IMR-90 (cell line): ENCODE data around the gene KCNQ5. TPM values are rescaled to one million over a fixed set of nuclear protein-coding genes. Genes with fewer than 3 reads are reported as not detected.

Source experiments
- ATAC-seq: fragments of 200-7000 bp; cut with Tn5 transposase; 2 replicates; pipeline ENCODE4 v1.9.1; 2020; ENCODE audit warnings: low read depth, mild to moderate bottlenecking, moderate library complexity
- BruUV-seq: library from RNA; stranded (reverse); fragments of 400-500 nt; replicated peaks from 2 replicates; lab custom pipeline; 2021; lab: Mats Ljungman, UMichigan
- CTCF ChIA-PET: fragments of 300-600 bp; formaldehyde crosslinking; extraction: SDS; loops from one replicate; lab custom pipeline; 2021; ENCODE audit warnings: antibody characterized with exemption; lab: Yijun Ruan, JAX
- POLR2A ChIA-PET: fragments of 300-600 bp; sonication (Branson Sonifier 250); formaldehyde crosslinking; loops from one replicate; lab custom pipeline; 2022; ENCODE audit warnings: antibody characterized with exemption; ENCODE audit not compliant: unreplicated experiment; lab: Charles Lee
- DNase-seq: peaks from one replicate; pipeline ENCODE4 v3.0.0; 2013
- H2AFZ ChIP-seq: replicated peaks from 2 replicates; pipeline ENCODE3; 2013; ENCODE audit warnings: low read length, mild to moderate bottlenecking; ENCODE audit not compliant: poor library complexity
- H2AK5ac ChIP-seq: 2 replicates; pipeline ENCODE4 v1.6.1; 2013; ENCODE audit warnings: low read depth, low read length, inconsistent platforms
- H2AK9ac ChIP-seq: replicated peaks from 2 replicates; pipeline ENCODE3; 2013; ENCODE audit warnings: mild to moderate bottlenecking, low read depth, low read length, moderate library complexity; ENCODE audit not compliant: poor library complexity
- H2BK120ac ChIP-seq: 2 replicates; pipeline ENCODE4 v1.6.1; 2013; ENCODE audit warnings: low read depth, low read length, inconsistent platforms
- H2BK15ac ChIP-seq: 3 replicates; pipeline ENCODE4 v1.6.1; 2013; ENCODE audit warnings: low read depth, low read length, inconsistent platforms
- H2BK20ac ChIP-seq: 2 replicates; pipeline ENCODE4 v1.6.1; 2013; ENCODE audit warnings: low read depth, mild to moderate bottlenecking, inconsistent platforms, low read length, moderate library complexity
- H2BK5ac ChIP-seq: 2 replicates; pipeline ENCODE4 v1.6.1; 2013; ENCODE audit warnings: mild to moderate bottlenecking, low read depth, low read length, inconsistent platforms; ENCODE audit not compliant: poor library complexity, severe bottlenecking
- H3K14ac ChIP-seq: replicated peaks from 2 replicates; pipeline ENCODE4 v1.6.1; 2013; ENCODE audit warnings: low read depth, low read length, inconsistent platforms
- H3K18ac ChIP-seq: 2 replicates; pipeline ENCODE4 v1.6.1; 2013; ENCODE audit warnings: low read depth, low read length, control low read depth
- H3K23ac ChIP-seq: 2 replicates; pipeline ENCODE4 v1.6.1; 2013; ENCODE audit warnings: low read depth, low read length, inconsistent platforms
- H3K27ac ChIP-seq: 2 replicates; pipeline ENCODE4 v1.5.1; 2013; ENCODE audit warnings: mild to moderate bottlenecking, control low read depth, low read length; ENCODE audit not compliant: insufficient read depth
- H3K27me3 ChIP-seq: 2 replicates; pipeline ENCODE4 v1.6.1; 2013; ENCODE audit warnings: low read length; ENCODE audit not compliant: control insufficient read depth, insufficient read depth
- H3K36me3 ChIP-seq: 2 replicates; pipeline ENCODE4 v1.6.1; 2013; ENCODE audit warnings: low read length, mixed read lengths; ENCODE audit not compliant: control insufficient read depth, insufficient read depth
- H3K4ac ChIP-seq: 2 replicates; pipeline ENCODE4 v1.6.1; 2013; ENCODE audit warnings: low read depth, low read length, inconsistent platforms
- H3K4me1 ChIP-seq: 2 replicates; pipeline ENCODE4 v1.6.1; 2013; ENCODE audit warnings: low read length, mixed read lengths; ENCODE audit not compliant: control insufficient read depth, insufficient read depth
- H3K4me2 ChIP-seq: 2 replicates; pipeline ENCODE4 v1.6.1; 2013; ENCODE audit warnings: low read depth, mild to moderate bottlenecking, control low read depth, low read length, moderate library complexity
- H3K4me3 ChIP-seq: 2 replicates; pipeline ENCODE4 v1.5.1; 2013; ENCODE audit warnings: low read depth, mild to moderate bottlenecking, control low read depth, low read length, moderate library complexity; ENCODE audit not compliant: insufficient read depth
- H3K56ac ChIP-seq: 2 replicates; pipeline ENCODE4 v1.6.1; 2013; ENCODE audit warnings: low read length, inconsistent platforms; ENCODE audit not compliant: insufficient read depth; ENCODE audit errors: extremely low read depth
- H3K79me1 ChIP-seq, 2 experiments: 2 replicates each; pipeline ENCODE4 v1.6.1; 2013; ENCODE audit warnings: low read length in 2 of 2, inconsistent platforms in 1 of 2, low read depth in 1 of 2
- H3K9ac ChIP-seq: 2 replicates; pipeline ENCODE4 v1.6.1; 2013; ENCODE audit warnings: low read depth, low read length, control low read depth
- H3K9me1 ChIP-seq: 2 replicates; pipeline ENCODE4 v1.6.1; 2013; ENCODE audit warnings: low read length, inconsistent platforms; ENCODE audit not compliant: insufficient read depth
- H3K9me3 ChIP-seq: 2 replicates; pipeline ENCODE4 v1.6.1; 2013; ENCODE audit warnings: low read length; ENCODE audit not compliant: control insufficient read depth, insufficient read depth
- H4K20me1 ChIP-seq: 2 replicates; pipeline ENCODE4 v1.6.1; 2013; ENCODE audit warnings: low read length, inconsistent platforms; ENCODE audit not compliant: insufficient read depth
- H4K5ac ChIP-seq: 2 replicates; pipeline ENCODE4 v1.6.1; 2013; ENCODE audit warnings: mild to moderate bottlenecking, low read depth, low read length, control low read depth
- H4K8ac ChIP-seq, 2 experiments: 2 replicates each; pipeline ENCODE4 v1.6.1; 2013; ENCODE audit warnings: low read depth in 2 of 2, low read length in 2 of 2, control low read depth in 1 of 2, inconsistent platforms in 1 of 2
- H4K91ac ChIP-seq: 2 replicates; pipeline ENCODE4 v1.6.1; 2013; ENCODE audit warnings: low read depth, low read length, inconsistent platforms; ENCODE audit not compliant: insufficient read depth
- BHLHE40 ChIP-seq: fragments of 150-350 bp; IDR thresholded peaks from 2 replicates; pipeline ENCODE4 v1.6.1; 2016; ENCODE audit warnings: mild to moderate bottlenecking, low read depth, low read length
- CEBPB ChIP-seq: IDR thresholded peaks from 2 replicates; pipeline ENCODE4 v1.6.1; 2012; ENCODE audit warnings: low read depth, low read length, improper control_type of control experiment
- CHD1 ChIP-seq: IDR thresholded peaks from 2 replicates; pipeline ENCODE4 v1.6.1; 2012; ENCODE audit warnings: low read depth, low read length, improper control_type of control experiment
- CTCF ChIP-seq: conservative IDR thresholded peaks from 2 replicates; pipeline ENCODE4 v1.5.1; 2012; ENCODE audit warnings: mild to moderate bottlenecking, low read depth, low read length, improper control_type of control experiment
- ELK1 ChIP-seq: fragments of 150-350 bp; IDR thresholded peaks from 2 replicates; pipeline ENCODE4 v1.6.1; 2016; ENCODE audit warnings: low read depth, mild to moderate bottlenecking, low read length, moderate library complexity, borderline replicate concordance
- FOS ChIP-seq: fragments of 150-350 bp; IDR thresholded peaks from 2 replicates; pipeline ENCODE4 v1.6.1; 2016; ENCODE audit warnings: low read depth, low read length
- MAFK ChIP-seq: IDR thresholded peaks from 2 replicates; pipeline ENCODE4 v1.6.1; 2012; ENCODE audit warnings: low read depth, low read length, improper control_type of control experiment
- MAZ ChIP-seq: IDR thresholded peaks from 2 replicates; pipeline ENCODE4 v1.6.1; 2012; ENCODE audit warnings: low read depth, mild to moderate bottlenecking, low read length, improper control_type of control experiment, moderate library complexity, borderline replicate concordance
- MXI1 ChIP-seq: IDR thresholded peaks from 2 replicates; pipeline ENCODE4 v1.6.1; 2012; ENCODE audit warnings: low read depth, mild to moderate bottlenecking, low read length, moderate library complexity, borderline replicate concordance
- NFE2L2 ChIP-seq: fragments of 150-350 bp; IDR thresholded peaks from 2 replicates; pipeline ENCODE4 v1.6.1; 2016; ENCODE audit warnings: low read depth, mild to moderate bottlenecking, low read length
- POLR2A ChIP-seq: IDR thresholded peaks from 2 replicates; pipeline ENCODE4 v1.6.1; 2012; ENCODE audit warnings: mild to moderate bottlenecking, low read depth, low read length
- RAD21 ChIP-seq: IDR thresholded peaks from 2 replicates; pipeline ENCODE4 v1.6.1; 2012; ENCODE audit warnings: low read length, improper control_type of control experiment
- RCOR1 ChIP-seq: IDR thresholded peaks from 2 replicates; pipeline ENCODE4 v1.6.1; 2012; ENCODE audit warnings: mild to moderate bottlenecking, low read length, improper control_type of control experiment; ENCODE audit not compliant: insufficient replicate concordance
- RFX5 ChIP-seq: IDR thresholded peaks from 2 replicates; pipeline ENCODE4 v1.8.0; 2012; ENCODE audit warnings: low read depth, mild to moderate bottlenecking, low read length, moderate library complexity
- SMC3 ChIP-seq: fragments of 150-350 bp; IDR thresholded peaks from 2 replicates; pipeline ENCODE4 v1.6.1; 2016; ENCODE audit warnings: low read depth, mild to moderate bottlenecking, antibody characterized with exemption, low read length, moderate library complexity
- USF2 ChIP-seq: fragments of 150-350 bp; IDR thresholded peaks from 2 replicates; pipeline ENCODE4 v1.6.1; 2017; ENCODE audit warnings: mild to moderate bottlenecking, antibody characterized with exemption, low read length, low read depth
- WGBS, 2 experiments: methylation state at CpG; one replicate each; pipeline versions ENCODE4 v1.1.5 to v1.1.7; 2013; ENCODE audit warnings: missing lambda C conversion rate in 2 of 2; ENCODE audit not compliant: insufficient read length in 1 of 2; ENCODE audit errors: extremely low coverage in 2 of 2; 5-methylcytosine and 5-hydroxymethylcytosine counted together
- dilution Hi-C: fragments of 300-500 bp; cut with HindIII; formaldehyde crosslinking; loops from one replicate; pipeline ENCODE4 v1.14.3; 2018; ENCODE audit warnings: low sequenced_read_pairs; ENCODE audit not compliant: unreplicated experiment
- in situ Hi-C: fragments of 300-500 bp; cut with MboI; formaldehyde crosslinking; loops from 3 replicates; pipeline ENCODE4 v1.14.3; 2019; ENCODE audit warnings: low sequenced_read_pairs, inconsistent platforms, mixed read lengths
- intact Hi-C: fragments of 100-400 bp; cut with micrococcal nuclease; formaldehyde crosslinking; loops from 2 replicates; pipeline ENCODE4 v1.10.0; 2022
- polyA plus RNA-seq, 3 experiments: library from polyadenylated mRNA; depleted of rRNA; stranded (reverse); fragments of >200 nt; gene quantifications; 2 replicates each; pipeline ENCODE4 v1.2.3, GENCODE V29; 2012; ENCODE audit warnings: low replicate concordance in 1 of 3
- total RNA-seq: library from RNA; depleted of rRNA; stranded (reverse); fragments of >200 nt; gene quantifications from 2 replicates; pipeline ENCODE4 v1.2.3, GENCODE V29; 2012

KCNQ5 gene
- total and polyA plus RNA-seq, 2 of the 4 experiments (the other 2 are of a cell fraction), result 0.75 to 1.3 TPM

DNA sequence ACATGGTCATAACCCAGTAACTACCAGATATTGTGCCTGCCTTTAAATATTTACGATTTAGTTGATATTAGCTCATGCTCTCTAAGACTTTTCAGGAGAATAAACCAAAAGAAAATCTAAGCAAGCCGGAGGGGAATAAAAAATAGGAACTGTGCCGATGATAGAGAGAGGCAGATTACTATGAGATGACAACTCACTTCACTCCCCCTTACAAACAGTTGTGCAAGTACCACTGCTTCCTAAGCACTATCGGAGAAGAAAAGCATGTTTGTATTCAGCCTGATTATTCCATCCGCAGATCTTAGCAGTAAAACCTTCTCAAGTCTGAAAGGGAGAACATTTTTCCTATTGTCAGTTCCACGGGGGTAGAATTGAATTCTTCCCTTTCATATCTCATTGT lies 294.4 kb downstream of the KCNQ5 start:
- no peak overlapping the region for H4K91ac ChIP-seq
- in situ Hi-C loops, result no loop called here
- no peak overlapping the region for H2BK5ac ChIP-seq
- H4K5ac ChIP-seq, result no peak overlapping the region
- H3K4me3 ChIP-seq, result no peak overlapping the region
- no peak overlapping the region for H4K8ac ChIP-seq
- no peaks in the 10 kb centered on the region for H3K9me1 ChIP-seq
- no CpG with 5 or more reads among the region's 6 CpGs for WGBS, 2 experiments
- H3K56ac ChIP-seq, result no peak overlapping the region
- H3K23ac ChIP-seq, result no peak overlapping the region
- H3K9ac ChIP-seq, result no peak overlapping the region
- no peak overlapping the region for H3K14ac ChIP-seq
- H2AFZ ChIP-seq, result no peak overlapping the region
- no peaks in the 10 kb centered on the region for H3K36me3 ChIP-seq
- no peak overlapping the region for H3K18ac ChIP-seq
- no peak overlapping the region for H3K4ac ChIP-seq
- intact Hi-C loops, result no loop called here
- H4K20me1 ChIP-seq, result no peaks in the 10 kb centered on the region
- dilution Hi-C loops, result no loop called here
- no peaks in the 10 kb centered on the region for H3K4me1 ChIP-seq
- BruUV-seq, result no TSS peak
- H2AK5ac ChIP-seq, result no peak overlapping the region
- ChIA-PET POLR2A (no interaction called here), CTCF (no interaction called here)
- no peaks in the 10 kb centered on the region for H3K9me3 ChIP-seq
- H3K79me1 ChIP-seq, result no peaks in the 10 kb centered on the region
- no peak overlapping the region for H2BK20ac ChIP-seq
- no peaks in the 10 kb centered on the region for H3K27me3 ChIP-seq
- ATAC-seq (no peak), DNase-seq (no peak)
- H2BK120ac ChIP-seq, result no peak overlapping the region
- TF ChIP-seq SMC3 (no peak), POLR2A (no peak), MAFK (no peak), FOS (no peak), ELK1 (no peak), RAD21 (no peak), CHD1 (no peak), MAZ (no peak), BHLHE40 (no peak), CEBPB (no peak), RCOR1 (no peak), CTCF (no peak), RFX5 (no peak), USF2 (no peak), MXI1 (no peak), NFE2L2 (no peak)
- H3K4me2 ChIP-seq, result no peak overlapping the region
- no peak overlapping the region for H3K27ac ChIP-seq
- no peak overlapping the region for H2BK15ac ChIP-seq
- H2AK9ac ChIP-seq, result no peak overlapping the region
